HCT116 (cell line): Measurements from ENCODE around the gene TKTL1.

Experiments used
- CBX3 ChIP-seq: IDR thresholded peaks from 2 replicates; pipeline ENCODE4 v1.6.1; 2012; ENCODE audit warnings: low read depth
- EZH2 ChIP-seq: fragments of 200-600 bp; sonication (generic); IDR thresholded peaks from 2 replicates; pipeline ENCODE4 v1.6.1; 2017; ENCODE audit warnings: antibody characterized with exemption, mixed run types
- TF ChIP-seq, protein P1 (sequence below): IDR thresholded peaks from 2 replicates; pipeline ENCODE4 v1.6.1; 2012

- no peak for TF ChIP-seq CBX3
- TF ChIP-seq, protein P1, sequence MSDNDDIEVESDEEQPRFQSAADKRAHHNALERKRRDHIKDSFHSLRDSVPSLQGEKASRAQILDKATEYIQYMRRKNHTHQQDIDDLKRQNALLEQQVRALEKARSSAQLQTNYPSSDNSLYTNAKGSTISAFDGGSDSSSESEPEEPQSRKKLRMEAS = no peak
- no peak for TF ChIP-seq EZH2
These were observed 55.0 kb downstream of the TKTL1 start for GRCh38 chrX:154350429-154351182.
